T-cell (primary cell): ENCODE measurements around the gene OR2T2. TPM values are rescaled to one million over a fixed set of nuclear protein-coding genes. Genes with fewer than 3 reads are reported as not detected.
"Not testable (repeated sequence)": the region's sequence is repeated elsewhere in the genome, so short reads cannot be mapped to it uniquely, and the experiment has no call there.

Source experiments
- ATAC-seq, 4 experiments: fragments of 200-7000 bp in 3 of 4; fragments of 150-1000 bp in 1 of 4; cut with Tn5 transposase; replicated peaks in 1 of 4; 1 replicate in 3 of 4; 2 replicates in 1 of 4; pipeline ENCODE4 v1.10.0; 2021; ENCODE audit warnings: moderate library complexity in 3 of 4, mild to moderate bottlenecking in 2 of 4, moderate number of reproducible peaks in 1 of 4
- CTCF ChIA-PET, 2 donors: fragments of 300-600 bp; sonication (Branson Sonifier 250); formaldehyde crosslinking; loops; one replicate each; lab custom pipeline; 2022; ENCODE audit warnings: antibody characterized with exemption in 2 of 2; lab: Charles Lee
- POLR2A ChIA-PET, 2 donors: fragments of 300-600 bp; sonication (Branson Sonifier 250); formaldehyde crosslinking; loops; one replicate each; lab custom pipeline; 2022; ENCODE audit warnings: antibody characterized with exemption in 2 of 2; lab: Charles Lee
- DNase-seq, 35 experiments: peaks; one replicate each; pipeline versions ENCODE4 v3.0.0 to v3.0.0-alpha.2; 2013 to 2023
- H3K27ac ChIP-seq: one replicate; pipeline ENCODE4 v1.5.1; 2013; ENCODE audit warnings: low read length
- H3K27me3 ChIP-seq, 2 experiments: replicated peaks in 1 of 2; 1 replicate in 1 of 2; 2 replicates in 1 of 2; pipeline versions ENCODE4 v1.6.1 to v1.7.0; 2013; ENCODE audit warnings: low read length in 1 of 2, mixed read lengths in 1 of 2; ENCODE audit not compliant: control insufficient read depth in 2 of 2, insufficient read depth in 2 of 2; ENCODE audit errors: extremely low read depth in 1 of 2
- H3K36me3 ChIP-seq, 2 donors: 1 replicate in 1 of 2; 2 replicates in 1 of 2; pipeline versions ENCODE4 v1.6.1 to v1.7.0; 2013; ENCODE audit warnings: low read length in 1 of 2; ENCODE audit not compliant: control insufficient read depth in 2 of 2, insufficient read depth in 1 of 2; ENCODE audit errors: extremely low read depth in 1 of 2
- H3K4me1 ChIP-seq, 2 experiments: 1 replicate in 1 of 2; 2 replicates in 1 of 2; pipeline versions ENCODE4 v1.6.1 to v1.7.0; 2013; ENCODE audit warnings: low read length in 2 of 2, mixed read lengths in 1 of 2; ENCODE audit not compliant: insufficient read depth in 2 of 2, control insufficient read depth in 1 of 2; ENCODE audit errors: extremely low read depth in 1 of 2
- H3K4me3 ChIP-seq, 2 donors: 1 replicate in 1 of 2; 2 replicates in 1 of 2; pipeline versions ENCODE4 v1.5.1 to v1.7.0; 2013; ENCODE audit warnings: mild to moderate bottlenecking in 2 of 2, low read length in 1 of 2, moderate library complexity in 1 of 2; ENCODE audit not compliant: control insufficient read depth in 1 of 2; ENCODE audit errors: extremely low read depth in 1 of 2
- H3K9me3 ChIP-seq: 2 replicates; pipeline ENCODE4 v1.7.0; 2013
- H3K27ac Mint-ChIP-seq, 2 donors: one replicate each; pipeline ENCODE4 v1.8.0; 2020 to 2021; ENCODE audit warnings: mild to moderate bottlenecking in 2 of 2, mixed read lengths in 2 of 2
- H3K27me3 Mint-ChIP-seq, 2 donors: one replicate each; pipeline ENCODE4 v1.8.0; 2021 to 2022; ENCODE audit warnings: mixed read lengths in 2 of 2
- H3K36me3 Mint-ChIP-seq: one replicate; pipeline ENCODE4 v1.8.0; 2021; ENCODE audit warnings: mixed read lengths
- H3K4me1 Mint-ChIP-seq, 3 donors: one replicate each; pipeline ENCODE4 v1.8.0; 2020 to 2022; ENCODE audit warnings: mixed read lengths in 3 of 3, mild to moderate bottlenecking in 1 of 3
- H3K4me3 Mint-ChIP-seq, 3 donors: one replicate each; pipeline ENCODE4 v1.8.0; 2020 to 2022; ENCODE audit warnings: mild to moderate bottlenecking in 3 of 3, mixed read lengths in 3 of 3, moderate library complexity in 3 of 3
- H3K9me3 Mint-ChIP-seq, 3 donors: one replicate each; pipeline ENCODE4 v1.8.0; 2020 to 2022; ENCODE audit warnings: mixed read lengths in 3 of 3
- WGBS: methylation state at CpG from one replicate; pipeline ENCODE4 v1.1.5; 2013; ENCODE audit warnings: missing lambda C conversion rate; ENCODE audit not compliant: insufficient coverage; 5-methylcytosine and 5-hydroxymethylcytosine counted together
- total RNA-seq, 35 experiments: library from RNA in 6 of 35; stranded (reverse) in 6 of 35; fragments of 120-200 nt in 1 of 35; gene quantifications; one replicate each; pipeline versions ENCODE4 v1.2.1 to v1.2.4 and lab custom pipeline; 2013 to 2026

The OR2T2 gene
- total RNA-seq, 5 donors from 2014 or later (not counting 1 experiment from before 2014, with no cell fraction given) = not detected

- H3K27ac ChIP-seq, POLR2A ChIA-PET, H3K4me3 ChIP-seq, DNase-seq, H3K9me3 Mint-ChIP-seq, H3K27me3 ChIP-seq, H3K27me3 Mint-ChIP-seq, H3K4me1 Mint-ChIP-seq, ATAC-seq, H3K9me3 ChIP-seq, H3K36me3 Mint-ChIP-seq, H3K27ac Mint-ChIP-seq, H3K4me1 ChIP-seq, H3K4me3 Mint-ChIP-seq, H3K36me3 ChIP-seq, CTCF ChIA-PET: not testable (repeated sequence)
- no CpG with 5 or more reads among the region's 5 CpGs for WGBS
Measured at GRCh38 chr1:248496661-248497060, 51.2 kb downstream of the OR2T2 start.

- H3K36me3 Mint-ChIP-seq, H3K4me1 ChIP-seq, H3K27ac ChIP-seq, H3K4me3 ChIP-seq, H3K4me1 Mint-ChIP-seq, ATAC-seq, DNase-seq, H3K27me3 ChIP-seq, H3K27ac Mint-ChIP-seq, H3K9me3 ChIP-seq, H3K27me3 Mint-ChIP-seq, H3K4me3 Mint-ChIP-seq, POLR2A ChIA-PET, H3K36me3 ChIP-seq, H3K9me3 Mint-ChIP-seq, CTCF ChIA-PET: not testable (repeated sequence)
- no CpG with 5 or more reads among the region's 2 CpGs for WGBS
Measured at GRCh38 chr1:248500305-248501035, 55.0 kb downstream of the OR2T2 start.

Other genes starting within 250 kb of the OR2T2 start
- gene OR2M3, start 248.4 kb upstream of the OR2T2 start, total RNA-seq = not detected
- not detected for gene OR2M4, start 214.2 kb upstream of the OR2T2 start, total RNA-seq
- gene OR2T33, start 167.7 kb upstream of the OR2T2 start, total RNA-seq = not detected
- gene OR2T12, start 142.2 kb upstream of the OR2T2 start, total RNA-seq = not detected
- not detected for gene OR2M7, start 121.1 kb upstream of the OR2T2 start, total RNA-seq
- not detected for gene OR14C36, start 96.9 kb upstream of the OR2T2 start, total RNA-seq
- gene OR2T4, start 84.0 kb upstream of the OR2T2 start, total RNA-seq = not detected
- gene OR2T6, start 69.9 kb upstream of the OR2T2 start, total RNA-seq = not detected
- gene OR2T1, start 42.6 kb upstream of the OR2T2 start, total RNA-seq = not detected
- gene OR2T3, start 27.7 kb downstream of the OR2T2 start, total RNA-seq = not detected
- gene OR2T5, start 43.0 kb downstream of the OR2T2 start, total RNA-seq = not detected
- gene OR2G6, start 62.4 kb downstream of the OR2T2 start, total RNA-seq = not detected
- not detected for gene OR2T29, start 117.1 kb downstream of the OR2T2 start, total RNA-seq
- not detected for gene OR2T34, start 129.1 kb downstream of the OR2T2 start, total RNA-seq
- not detected for gene OR2T10, start 152.1 kb downstream of the OR2T2 start, total RNA-seq
- gene OR2T11, start 189.5 kb downstream of the OR2T2 start, total RNA-seq = not detected
- gene OR2T35, start 199.6 kb downstream of the OR2T2 start, total RNA-seq = not detected
- not detected for gene OR2T27, start 209.9 kb downstream of the OR2T2 start, total RNA-seq